ENCODE results near the gene NIBAN1.

NIBAN1 gene

GRCh38 chr1:184931566-184931965 is 42.7 kb downstream of the NIBAN1 start:
- TF ChIP-seq, protein P1, sequence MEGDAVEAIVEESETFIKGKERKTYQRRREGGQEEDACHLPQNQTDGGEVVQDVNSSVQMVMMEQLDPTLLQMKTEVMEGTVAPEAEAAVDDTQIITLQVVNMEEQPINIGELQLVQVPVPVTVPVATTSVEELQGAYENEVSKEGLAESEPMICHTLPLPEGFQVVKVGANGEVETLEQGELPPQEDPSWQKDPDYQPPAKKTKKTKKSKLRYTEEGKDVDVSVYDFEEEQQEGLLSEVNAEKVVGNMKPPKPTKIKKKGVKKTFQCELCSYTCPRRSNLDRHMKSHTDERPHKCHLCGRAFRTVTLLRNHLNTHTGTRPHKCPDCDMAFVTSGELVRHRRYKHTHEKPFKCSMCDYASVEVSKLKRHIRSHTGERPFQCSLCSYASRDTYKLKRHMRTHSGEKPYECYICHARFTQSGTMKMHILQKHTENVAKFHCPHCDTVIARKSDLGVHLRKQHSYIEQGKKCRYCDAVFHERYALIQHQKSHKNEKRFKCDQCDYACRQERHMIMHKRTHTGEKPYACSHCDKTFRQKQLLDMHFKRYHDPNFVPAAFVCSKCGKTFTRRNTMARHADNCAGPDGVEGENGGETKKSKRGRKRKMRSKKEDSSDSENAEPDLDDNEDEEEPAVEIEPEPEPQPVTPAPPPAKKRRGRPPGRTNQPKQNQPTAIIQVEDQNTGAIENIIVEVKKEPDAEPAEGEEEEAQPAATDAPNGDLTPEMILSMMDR (IDR thresholded peaks at IDR 0.05; ENCODE audit: borderline replicate concordance, control extremely low read depth, extremely low read depth, insufficient read depth, missing control alignments), result no peak
- in situ Hi-C loops (cut with MboI; ENCODE audit: low sequenced_read_pairs, unreplicated experiment), result no loop called here
- no peak for DNase-seq (ENCODE audit: low spot score)

GRCh38 chr1:184930645-184931044 is 43.7 kb downstream of the NIBAN1 start:
- in situ Hi-C loops (cut with MboI; ENCODE audit: low sequenced_read_pairs, unreplicated experiment), result no loop called here
- no peak for DNase-seq (ENCODE audit: low spot score)

DNA sequence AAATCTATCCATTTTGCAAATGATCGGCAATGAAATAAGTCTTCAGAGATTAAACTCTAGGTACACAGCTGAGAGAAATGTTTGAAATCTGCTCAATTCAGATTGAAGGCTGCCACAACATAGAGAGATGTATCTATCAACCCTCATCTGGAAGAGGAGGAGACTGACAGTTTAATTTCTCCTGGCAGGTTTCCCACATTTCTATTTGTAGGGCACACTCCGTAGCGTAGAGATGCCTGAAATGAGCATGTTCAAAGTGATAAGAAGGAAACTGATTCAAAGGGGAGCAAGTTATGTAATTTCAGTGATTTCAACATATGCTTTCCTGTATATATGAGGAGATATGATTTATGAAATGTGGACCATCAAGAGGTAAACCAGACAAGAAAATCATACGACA is 44.1 kb downstream of the NIBAN1 start:
- no peak for DNase-seq (ENCODE audit: low spot score)
- in situ Hi-C loops (cut with MboI; ENCODE audit: low sequenced_read_pairs, unreplicated experiment), result no loop called here
- TF ChIP-seq, protein P1 (IDR thresholded peaks at IDR 0.05; ENCODE audit: borderline replicate concordance, control extremely low read depth, extremely low read depth, insufficient read depth, missing control alignments), result no peak

More at GRCh38 chr1:184930645-184931044, 43.7 kb downstream of the NIBAN1 start:
- TF ChIP-seq, protein P1 (IDR thresholded peaks at IDR 0.05; ENCODE audit: borderline replicate concordance, control extremely low read depth, extremely low read depth, insufficient read depth, missing control alignments), result no peak

DNA sequence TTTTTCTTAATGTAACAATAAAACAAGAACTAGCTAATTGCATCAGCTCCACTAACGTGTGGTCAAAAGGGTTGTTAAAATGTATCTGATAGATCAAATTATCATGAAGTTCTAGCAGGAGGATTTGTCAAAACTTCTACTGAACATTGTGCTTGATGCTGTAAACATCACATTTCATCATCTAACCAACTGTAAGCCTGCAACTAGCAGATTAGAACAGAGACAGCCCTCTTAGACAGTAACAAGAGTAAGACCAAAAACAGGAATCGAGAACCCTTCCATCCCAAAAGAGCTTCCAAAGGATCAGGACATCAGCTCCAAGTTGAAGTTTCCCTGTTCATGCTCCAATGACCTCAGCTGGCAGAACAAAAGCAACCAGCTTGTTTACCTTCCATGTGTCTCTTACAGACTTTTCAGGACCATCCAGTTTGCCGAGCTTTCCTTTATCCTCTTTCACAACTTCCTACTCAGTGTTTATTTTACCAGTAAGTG is 44.6 kb downstream of the NIBAN1 start:
- DNase-seq (ENCODE audit: low spot score), result no peak
- in situ Hi-C loops (cut with MboI; ENCODE audit: low sequenced_read_pairs, unreplicated experiment), result no loop called here
- TF ChIP-seq, protein P1 (IDR thresholded peaks at IDR 0.05; ENCODE audit: borderline replicate concordance, control extremely low read depth, extremely low read depth, insufficient read depth, missing control alignments), result no peak

GRCh38 chr1:184928394-184928793 is 45.9 kb downstream of the NIBAN1 start:
- no peak for DNase-seq (ENCODE audit: low spot score)
- TF ChIP-seq, protein P1 (IDR thresholded peaks at IDR 0.05; ENCODE audit: borderline replicate concordance, control extremely low read depth, extremely low read depth, insufficient read depth, missing control alignments), result no peak
- in situ Hi-C loops (cut with MboI; ENCODE audit: low sequenced_read_pairs, unreplicated experiment), result no loop called here
